HUES48 (cell line): ENCODE results near the gene CD1B.
"Not testable (repeated sequence)": the region's sequence is repeated elsewhere in the genome, so short reads cannot be mapped to it uniquely, and the experiment has no call there.

Experiments
- H3K27ac ChIP-seq: one replicate; pipeline ENCODE4 v1.7.0; 2013; ENCODE audit warnings: low read depth, low read length, inconsistent platforms
- H3K27me3 ChIP-seq: 2 replicates; pipeline ENCODE4 v1.6.1; 2013; ENCODE audit warnings: mild to moderate bottlenecking, low read length; ENCODE audit not compliant: control insufficient read depth, insufficient read depth
- H3K36me3 ChIP-seq: 2 replicates; pipeline ENCODE4 v1.6.1; 2013; ENCODE audit warnings: low read length; ENCODE audit not compliant: control insufficient read depth, insufficient read depth
- H3K4me1 ChIP-seq: 2 replicates; pipeline ENCODE4 v1.6.1; 2013; ENCODE audit warnings: mild to moderate bottlenecking, low read length; ENCODE audit not compliant: control insufficient read depth, insufficient read depth
- H3K4me3 ChIP-seq: 2 replicates; pipeline ENCODE4 v1.5.1; 2013; ENCODE audit warnings: mild to moderate bottlenecking, low read depth, low read length
- H3K9ac ChIP-seq: 2 replicates; pipeline ENCODE4 v1.6.1; 2013; ENCODE audit warnings: mild to moderate bottlenecking, low read depth, low read length, moderate library complexity
- H3K9me3 ChIP-seq: 2 replicates; pipeline ENCODE4 v1.6.1; 2013; ENCODE audit warnings: low read length; ENCODE audit not compliant: control insufficient read depth, insufficient read depth

Gene CD1B

GRCh38 chr1:158353303-158354075 lies 22.2 kb upstream of the CD1B start, which contains the start of gene CD1E:
CD1E (plus strand) TSS chr1:158353894; CDS start chr1:158353989, 95 bp downstream.
- Histone ChIP-seq H3K9me3 (no peaks in the 10 kb centered on the region), H3K4me1 (0 out of 2 replicates have a peak, but pooled peaks cover 4% of the 10 kb centered on the region), H3K9ac (no peak within 1 kb of the TSS), H3K27ac (no peak within 1 kb of the TSS), H3K27me3 (no peaks in the 10 kb centered on the region), H3K4me3 (no peak within 1 kb of the TSS), H3K36me3 (no peaks in the 10 kb centered on the region)

DNA sequence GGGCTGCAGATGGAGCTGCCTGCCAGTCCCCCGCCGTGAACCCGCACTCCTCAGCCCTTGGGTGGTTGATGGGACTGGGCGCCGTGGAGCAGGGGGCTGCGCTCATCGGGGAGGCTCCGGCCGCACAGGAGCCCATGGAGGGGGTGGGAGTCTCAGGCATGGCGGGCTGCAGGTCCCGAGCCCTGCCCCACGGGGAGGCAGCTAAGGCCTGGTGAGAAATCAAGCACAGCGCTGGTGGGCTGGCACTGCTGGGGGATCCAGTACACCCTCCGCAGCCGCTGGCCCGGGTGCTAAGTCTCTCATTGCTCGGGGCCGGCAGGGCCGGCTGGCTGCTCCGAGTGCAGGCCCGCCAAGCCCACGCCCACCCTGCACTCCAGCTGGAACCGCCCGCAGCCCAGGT lies 17.6 kb upstream of the CD1B start:
- not testable (repeated sequence) for H3K27me3 ChIP-seq, H3K36me3 ChIP-seq, H3K27ac ChIP-seq, H3K9me3 ChIP-seq, H3K4me3 ChIP-seq, H3K4me1 ChIP-seq, H3K9ac ChIP-seq

GRCh38 chr1:158336413-158336812 lies 5.1 kb upstream of the CD1B start:
- not testable (repeated sequence) for H3K36me3 ChIP-seq, H3K27ac ChIP-seq, H3K9ac ChIP-seq, H3K4me1 ChIP-seq, H3K9me3 ChIP-seq, H3K4me3 ChIP-seq, H3K27me3 ChIP-seq

GRCh38 chr1:158335213-158335532 lies 3.8 kb upstream of the CD1B start:
- no peak overlapping the region for H3K27ac ChIP-seq
- no peak overlapping the region for H3K4me3 ChIP-seq
- H3K9ac ChIP-seq = no peak overlapping the region
- no peaks in the 10 kb centered on the region for H3K27me3 ChIP-seq
- no peaks in the 10 kb centered on the region for H3K4me1 ChIP-seq
- H3K36me3 ChIP-seq = no peaks in the 10 kb centered on the region
- no peaks in the 10 kb centered on the region for H3K9me3 ChIP-seq

DNA sequence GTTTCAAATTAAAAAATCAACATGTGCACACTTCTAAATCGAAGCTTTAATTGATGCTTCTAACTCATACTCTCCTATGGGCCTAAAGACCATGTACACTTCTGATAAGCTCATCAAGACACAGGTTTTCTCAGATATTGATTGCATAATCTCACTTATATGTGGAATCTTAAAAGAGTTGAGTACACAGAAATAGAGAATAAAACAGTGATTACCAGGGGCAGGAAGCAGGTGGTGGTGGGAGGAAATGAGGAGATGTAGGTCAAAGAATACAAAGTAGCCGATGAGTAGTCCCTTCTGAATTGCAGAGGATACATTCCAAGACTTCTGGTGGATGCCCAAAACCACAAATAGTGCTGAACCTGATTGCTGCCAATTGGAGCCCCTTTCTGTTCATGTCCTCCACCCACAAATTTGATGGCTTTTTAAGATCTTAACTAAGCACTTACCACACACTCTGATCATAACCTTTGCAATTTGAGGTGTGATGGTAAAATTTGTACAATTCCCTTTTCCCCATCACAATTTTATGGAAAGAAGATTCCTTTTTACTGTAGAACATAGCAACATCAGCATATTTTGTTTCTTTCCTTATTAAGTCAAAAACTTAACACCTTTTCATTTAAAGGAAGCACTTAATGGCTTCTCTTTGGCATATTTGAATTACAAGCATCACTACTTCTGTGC lies 3.3 kb upstream of the CD1B start:
- Histone ChIP-seq H3K27ac (no peak overlapping the region), H3K9ac (no peak overlapping the region), H3K4me3 (no peak overlapping the region), H3K9me3 (no peaks in the 10 kb centered on the region), H3K36me3 (no peaks in the 10 kb centered on the region), H3K4me1 (no peaks in the 10 kb centered on the region), H3K27me3 (no peaks in the 10 kb centered on the region)

DNA sequence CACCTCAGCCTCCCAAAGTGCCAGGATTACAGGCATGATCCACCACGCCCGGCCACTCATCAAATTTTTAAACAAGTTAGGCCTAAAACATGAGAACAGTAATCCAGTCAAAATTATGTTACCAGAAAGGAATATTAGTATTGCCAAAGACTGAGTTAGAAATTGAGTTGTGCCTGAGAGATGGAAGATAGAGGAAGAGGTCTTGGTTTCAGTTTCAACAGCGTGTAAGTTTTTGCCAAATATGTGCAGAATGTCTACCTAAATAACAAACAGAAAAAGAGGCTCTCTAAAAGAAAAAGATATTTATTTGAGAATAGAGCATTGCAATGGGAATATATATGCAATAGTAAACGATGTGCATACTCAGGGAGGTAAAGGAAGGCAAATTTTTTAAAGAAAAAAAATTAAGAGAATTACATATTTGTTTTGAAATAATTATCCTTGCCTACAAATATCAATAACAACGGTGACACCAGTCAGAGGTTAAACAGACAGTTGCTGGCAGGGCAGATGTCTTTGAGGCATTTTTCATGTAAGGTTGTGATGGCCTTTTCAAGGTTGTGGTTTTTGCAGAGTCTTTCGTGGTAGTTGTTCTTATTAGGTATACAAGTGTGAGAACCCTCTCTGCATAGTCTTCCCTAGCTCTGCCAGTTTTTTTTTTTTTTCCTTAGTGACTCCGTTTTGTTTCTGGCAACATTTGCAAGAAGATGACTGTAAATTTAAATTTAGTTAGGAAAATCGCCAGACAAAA lies 2.2 kb upstream of the CD1B start:
- Histone ChIP-seq H3K4me3 (no peak overlapping the region), H3K27me3 (no peaks in the 10 kb centered on the region), H3K36me3 (no peaks in the 10 kb centered on the region), H3K4me1 (no peaks in the 10 kb centered on the region), H3K27ac (no peak overlapping the region), H3K9ac (no peak overlapping the region), H3K9me3 (no peaks in the 10 kb centered on the region)

GRCh38 chr1:158331106-158331425 lies 265 bp downstream of the CD1B start:
- no peaks in the 10 kb centered on the region for H3K4me1 ChIP-seq
- H3K27ac ChIP-seq = no peak overlapping the region
- H3K9ac ChIP-seq = no peak overlapping the region
- H3K9me3 ChIP-seq = no peaks in the 10 kb centered on the region
- H3K27me3 ChIP-seq = no peaks in the 10 kb centered on the region
- H3K4me3 ChIP-seq = no peak overlapping the region
- H3K36me3 ChIP-seq = no peaks in the 10 kb centered on the region

DNA sequence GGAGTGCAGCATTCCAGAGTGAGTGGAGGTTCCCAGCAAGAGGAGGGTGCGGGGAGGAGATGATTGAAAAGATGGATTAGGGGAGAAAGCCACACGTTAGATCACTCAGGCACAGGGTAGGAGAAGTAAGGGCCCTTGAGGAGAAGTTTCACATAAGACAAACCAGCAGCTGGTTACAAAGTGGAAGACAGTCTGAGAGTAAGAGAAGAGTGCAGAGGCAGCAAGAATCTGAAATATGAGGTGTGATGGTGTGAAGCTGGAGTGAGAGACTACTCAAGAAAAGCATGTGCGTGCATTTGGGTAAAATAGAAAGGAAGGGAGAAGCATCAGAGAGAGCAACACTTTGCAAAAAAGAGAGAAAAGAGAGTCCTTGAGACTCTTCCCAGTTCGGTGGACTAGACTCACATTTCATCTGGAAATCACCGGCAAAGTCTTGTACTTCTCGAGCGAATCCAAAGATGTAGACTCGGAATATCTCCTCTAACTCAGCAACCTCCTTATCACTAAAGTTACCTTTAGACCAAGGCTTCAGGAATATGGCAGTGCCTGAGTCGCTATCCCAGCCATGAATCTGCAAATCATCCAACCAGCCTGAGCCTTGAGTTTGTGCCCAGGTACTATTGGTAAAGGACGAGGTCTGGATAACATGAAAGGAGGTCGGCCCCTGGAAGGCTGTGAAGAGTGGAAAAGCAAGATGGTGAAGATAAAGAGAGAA lies 783 bp downstream of the CD1B start:
- H3K4me3 ChIP-seq = no peak overlapping the region
- no peak overlapping the region for H3K9ac ChIP-seq
- no peaks in the 10 kb centered on the region for H3K27me3 ChIP-seq
- H3K9me3 ChIP-seq = no peaks in the 10 kb centered on the region
- no peaks in the 10 kb centered on the region for H3K4me1 ChIP-seq
- H3K36me3 ChIP-seq = no peaks in the 10 kb centered on the region
- H3K27ac ChIP-seq = no peak overlapping the region

DNA sequence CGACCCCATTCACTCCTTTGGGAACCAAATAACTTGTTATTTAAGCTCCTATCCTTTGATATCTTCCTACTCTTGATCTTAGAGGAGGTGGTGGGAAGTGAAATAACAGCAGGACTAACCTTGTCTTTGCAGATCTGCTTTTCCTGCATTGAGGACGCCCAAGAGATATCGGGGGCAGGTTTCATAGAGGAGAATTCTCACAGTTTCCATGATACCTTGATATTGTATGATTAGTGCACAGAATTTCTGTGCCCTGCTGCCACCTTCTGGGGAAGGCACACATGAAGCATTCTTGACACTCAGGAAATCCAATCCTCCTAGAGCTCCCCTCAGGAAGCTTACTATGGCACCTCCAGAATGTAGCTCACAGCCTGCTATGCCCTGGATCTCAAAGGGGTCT lies 1.6 kb downstream of the CD1B start:
- no peak overlapping the region for H3K27ac ChIP-seq
- no peaks in the 10 kb centered on the region for H3K27me3 ChIP-seq
- H3K9me3 ChIP-seq = no peaks in the 10 kb centered on the region
- H3K36me3 ChIP-seq = no peaks in the 10 kb centered on the region
- no peak overlapping the region for H3K4me3 ChIP-seq
- no peaks in the 10 kb centered on the region for H3K4me1 ChIP-seq
- no peak overlapping the region for H3K9ac ChIP-seq

GRCh38 chr1:158329300-158329699 lies 2.0 kb downstream of the CD1B start:
- Histone ChIP-seq H3K4me1 (no peaks in the 10 kb centered on the region), H3K27ac (no peak overlapping the region), H3K4me3 (no peak overlapping the region), H3K27me3 (no peaks in the 10 kb centered on the region), H3K9ac (no peak overlapping the region), H3K9me3 (no peaks in the 10 kb centered on the region), H3K36me3 (no peaks in the 10 kb centered on the region)

DNA sequence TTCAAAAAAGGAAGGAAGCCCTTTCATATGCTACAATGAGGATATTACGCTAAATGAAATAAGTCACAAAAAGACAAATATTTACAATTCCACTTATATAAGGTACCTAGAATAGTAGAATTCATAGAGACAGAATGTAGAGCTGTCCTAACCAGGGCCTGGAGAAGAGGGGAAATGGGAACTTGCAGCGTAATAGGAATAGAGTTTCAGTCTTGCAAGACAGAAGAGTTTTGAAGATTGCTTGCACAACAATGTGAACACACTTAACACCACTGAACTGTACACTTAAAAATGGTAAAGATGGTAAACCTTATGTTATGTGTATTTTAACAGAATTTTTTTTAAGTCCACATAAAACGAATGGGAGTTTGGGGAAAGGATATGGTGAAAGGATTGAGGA lies 2.9 kb downstream of the CD1B start:
- H3K36me3 ChIP-seq = no peaks in the 10 kb centered on the region
- H3K9ac ChIP-seq = no peak overlapping the region
- no peaks in the 10 kb centered on the region for H3K4me1 ChIP-seq
- no peaks in the 10 kb centered on the region for H3K27me3 ChIP-seq
- no peaks in the 10 kb centered on the region for H3K9me3 ChIP-seq
- no peak overlapping the region for H3K27ac ChIP-seq
- no peak overlapping the region for H3K4me3 ChIP-seq
